GM21737 (cell line): ENCODE results near the gene RARG.

Source experiments
- ATAC-seq: cut with Tn5 transposase; IDR thresholded peaks from one replicate; pipeline ENCODE4 v1.9.1; 2021; ENCODE audit warnings: mild to moderate bottlenecking, moderate library complexity; ENCODE audit not compliant: unreplicated experiment

Gene RARG

DNA sequence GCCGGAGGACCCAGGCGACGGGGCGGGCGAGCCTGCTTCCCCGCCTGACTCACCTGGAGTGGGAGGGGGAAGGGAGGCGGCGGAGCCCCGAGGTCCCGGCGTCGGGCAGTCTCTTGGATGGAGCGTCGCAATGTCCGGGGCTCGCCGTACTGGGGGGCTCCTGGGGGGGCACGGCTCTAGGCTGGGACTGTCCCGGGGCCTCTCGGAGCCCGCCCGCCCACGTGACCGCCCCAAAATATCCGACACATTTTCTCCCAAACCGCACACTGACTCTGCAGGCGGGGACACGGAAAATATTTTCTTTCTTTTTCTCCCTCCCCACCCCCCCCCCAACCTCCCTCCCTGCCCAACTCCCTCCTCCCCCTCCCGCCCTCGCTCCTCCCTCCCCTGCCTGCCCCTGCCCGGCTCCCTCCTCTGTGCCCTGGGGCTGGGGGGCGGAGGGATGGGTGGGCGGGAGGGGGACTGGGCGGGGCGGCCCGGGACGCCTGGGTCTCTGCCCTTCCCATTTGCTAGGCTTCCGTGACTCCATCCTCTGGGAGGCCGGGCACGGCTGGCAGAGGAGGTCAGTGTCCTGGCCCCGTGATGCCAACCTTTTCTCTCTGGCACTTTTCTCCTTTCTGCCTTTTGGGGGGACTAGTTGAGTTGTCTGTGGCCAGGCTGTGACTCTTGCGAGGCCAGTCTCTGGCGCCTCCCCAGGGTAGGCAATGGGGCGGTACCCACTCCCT, at the start of gene RARG:
RARG (minus strand) TSS at position 289 of the 725 bp plus-strand sequence. CDS start 4,664 bp downstream, outside the sequence.
- no peak for ATAC-seq

GRCh38 chr12:53279888-53280498, 48.0 kb upstream of the RARG start:
- ATAC-seq = no peak

- ATAC-seq = no peak
Measured at GRCh38 chr12:53279283-53279869, 47.4 kb upstream of the RARG start.

GRCh38 chr12:53277981-53278380, 46.0 kb upstream of the RARG start:
- no peak for ATAC-seq

DNA sequence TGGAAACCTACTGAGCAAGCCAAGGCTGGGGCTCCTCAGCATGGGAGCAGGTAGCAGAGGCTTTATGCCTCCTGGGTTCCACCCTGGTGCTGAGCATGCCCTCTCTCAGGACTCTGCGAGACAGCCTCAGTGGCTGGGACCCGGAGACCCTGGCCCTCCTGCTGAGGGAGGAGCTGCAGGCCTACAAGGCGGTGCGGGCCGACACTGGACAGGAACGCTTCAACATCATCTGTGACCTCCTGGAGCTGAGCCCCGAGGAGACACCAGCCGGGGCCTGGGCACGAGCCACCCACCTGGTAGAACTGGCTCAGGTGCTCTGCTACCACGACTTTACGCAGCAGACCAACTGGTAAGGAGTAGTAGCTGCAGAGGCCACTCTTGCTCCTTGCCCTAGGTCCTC, 44.5 kb upstream of the RARG start:
- ATAC-seq = no peak

GRCh38 chr12:53274445-53274844, 42.4 kb upstream of the RARG start:
- no peak for ATAC-seq

- ATAC-seq = no peak
Measured at GRCh38 chr12:53268630-53269562, 36.9 kb upstream of the RARG start.

DNA sequence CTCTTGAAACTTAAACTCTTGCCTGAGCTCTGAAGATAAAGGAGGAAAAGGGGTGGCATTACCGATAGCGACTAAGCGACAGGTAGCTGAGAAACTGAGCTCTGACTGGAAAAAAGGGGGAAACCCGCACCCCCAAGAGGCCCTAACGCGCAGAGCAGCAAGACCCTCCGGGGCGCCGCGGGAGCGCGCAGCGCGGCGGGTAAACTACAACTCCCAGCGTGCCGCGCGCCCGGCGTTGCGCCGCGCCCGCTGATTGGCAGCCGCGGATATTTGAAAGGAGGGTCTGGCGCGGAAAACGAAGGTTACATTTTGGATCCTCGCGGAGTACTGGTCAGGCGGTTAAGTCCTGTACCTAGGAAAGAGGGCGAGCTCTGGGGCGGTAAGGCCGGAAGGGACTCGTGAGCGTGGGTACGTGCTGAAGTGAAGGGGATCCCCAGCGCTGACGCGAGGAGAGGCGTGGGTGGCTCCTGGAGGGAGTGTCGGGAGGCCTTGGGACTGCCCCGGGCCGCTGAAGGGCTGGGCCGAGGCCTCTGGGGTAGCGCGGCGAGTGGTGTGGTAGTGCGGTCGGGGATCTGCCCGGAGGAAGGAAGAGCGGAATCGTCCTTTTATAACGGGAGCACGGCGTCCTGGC, 36.1 kb upstream of the RARG start, which contains the start of gene ESPL1:
ESPL1 (plus strand) TSS at position 301 of the 631 bp plus-strand sequence. CDS start 468 bp downstream, outside the sequence.
- peak; percentile 76 for ATAC-seq

DNA sequence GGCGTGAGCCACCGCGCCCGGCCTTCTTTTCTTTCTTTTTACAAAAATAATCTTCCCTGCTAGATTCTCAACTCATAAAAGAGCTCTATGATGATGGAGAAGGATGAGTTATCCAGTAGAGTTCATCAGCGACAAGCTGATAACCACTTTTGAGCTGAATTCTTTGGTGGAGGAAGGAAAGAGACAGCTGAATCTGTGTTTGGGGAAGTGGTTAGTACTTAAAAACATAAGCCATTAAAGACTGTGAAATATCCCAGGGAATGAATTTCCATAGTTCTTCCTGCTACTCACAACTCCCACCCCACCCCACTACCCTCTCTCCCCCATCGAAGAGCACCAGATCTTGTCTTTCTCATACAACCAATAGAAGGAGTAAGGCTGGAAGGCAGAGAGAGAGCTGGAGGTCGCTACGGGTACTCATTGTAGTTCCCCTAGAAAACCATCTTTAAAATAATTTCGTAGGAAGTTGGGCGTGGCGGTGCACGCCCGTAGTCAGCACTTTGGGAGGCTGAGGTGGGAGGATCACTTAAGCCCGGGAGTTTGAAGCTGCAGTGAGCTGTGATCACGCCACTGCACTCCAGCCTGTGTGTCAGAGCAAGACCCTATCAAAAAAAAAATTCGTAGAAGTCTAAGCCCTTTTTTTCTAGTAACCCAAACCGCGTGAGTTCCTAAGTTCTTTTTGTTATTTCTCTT, 35.4 kb upstream of the RARG start:
- ATAC-seq = peak; percentile 3

DNA sequence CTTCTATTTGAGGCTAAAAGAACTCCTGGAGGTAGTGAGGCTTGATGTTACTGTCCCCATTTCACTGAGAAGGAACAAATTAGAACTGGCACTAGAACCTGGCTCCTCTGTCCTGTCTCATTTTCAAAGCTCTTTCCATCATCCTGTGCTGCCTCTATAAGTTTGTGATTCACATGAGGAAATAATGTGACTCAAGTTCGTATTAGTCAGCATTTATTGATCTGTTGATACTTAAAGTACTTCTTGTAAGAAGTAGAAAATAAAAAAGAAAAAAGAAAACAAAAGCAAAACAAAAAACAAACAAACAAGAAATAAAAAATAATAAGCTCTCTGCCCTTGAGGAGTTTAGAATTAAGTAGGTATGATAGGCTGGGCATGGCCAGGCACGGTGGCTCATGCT, 33.8 kb upstream of the RARG start:
- no peak for ATAC-seq

DNA sequence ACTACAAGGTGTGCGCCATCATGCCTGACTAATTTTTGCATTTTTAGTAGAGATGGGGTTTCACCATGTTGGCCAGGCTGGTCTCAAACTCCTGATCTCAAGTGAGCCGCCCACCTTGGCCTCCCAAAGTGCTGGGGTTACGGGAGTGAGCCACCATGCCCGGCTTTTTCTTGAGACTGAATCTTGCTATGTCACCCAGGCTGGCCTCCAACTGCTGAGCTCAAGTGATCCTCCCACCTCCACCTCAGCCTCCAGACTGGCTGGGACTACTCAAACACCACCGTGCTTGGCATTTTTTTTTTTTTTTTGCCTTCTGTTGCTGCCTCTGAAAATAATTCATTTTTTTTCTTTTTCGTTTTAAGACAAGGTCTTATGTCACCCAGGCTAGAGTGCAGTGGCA, 27.9 kb upstream of the RARG start:
- no peak for ATAC-seq

DNA sequence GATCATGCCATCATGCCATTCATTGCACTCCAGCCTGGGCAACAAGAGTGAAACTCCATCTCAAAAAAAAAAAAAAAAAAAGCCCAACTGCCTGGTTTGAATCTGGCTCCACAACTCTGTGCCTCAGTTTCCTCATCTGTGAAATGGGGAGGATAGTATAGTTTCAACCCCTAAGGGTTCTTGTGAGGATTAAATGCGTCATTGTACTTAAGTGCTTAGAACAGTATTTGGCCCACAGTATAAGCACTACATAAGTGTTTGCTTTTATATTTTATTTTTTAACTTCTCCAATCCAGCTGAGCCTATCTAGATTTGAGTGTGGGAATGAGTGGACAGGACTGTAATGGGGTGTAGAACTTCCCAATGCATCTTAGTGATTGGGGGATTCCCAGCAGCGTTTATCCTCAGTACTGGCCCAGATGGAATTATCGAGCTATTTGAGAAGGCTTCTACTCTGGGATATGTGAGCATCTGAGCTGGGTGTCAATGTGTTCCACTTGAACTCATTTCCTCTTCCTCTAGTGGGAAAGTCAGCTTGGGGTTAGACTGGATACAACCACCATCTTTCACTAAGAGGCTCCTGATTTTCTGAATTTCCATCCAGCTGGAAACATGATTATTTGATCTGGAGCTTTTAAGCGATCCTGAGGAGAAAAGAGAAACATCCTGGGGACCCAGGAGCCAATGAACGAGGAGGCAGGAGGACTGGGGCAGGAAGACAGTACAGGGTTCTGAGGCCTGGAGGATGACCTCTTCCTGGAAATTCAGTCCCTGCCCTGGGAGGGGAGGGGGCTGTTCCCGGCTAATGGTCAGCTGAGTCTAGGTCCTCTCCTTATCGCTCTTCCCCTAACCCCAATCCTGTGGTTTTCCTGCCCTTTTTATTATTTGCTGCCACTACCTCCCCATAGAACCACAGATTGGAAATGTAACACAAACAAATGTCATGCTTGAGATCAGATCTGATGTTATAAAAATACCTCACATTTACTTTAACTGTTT, 26.8 kb upstream of the RARG start:
- no peak for ATAC-seq

DNA sequence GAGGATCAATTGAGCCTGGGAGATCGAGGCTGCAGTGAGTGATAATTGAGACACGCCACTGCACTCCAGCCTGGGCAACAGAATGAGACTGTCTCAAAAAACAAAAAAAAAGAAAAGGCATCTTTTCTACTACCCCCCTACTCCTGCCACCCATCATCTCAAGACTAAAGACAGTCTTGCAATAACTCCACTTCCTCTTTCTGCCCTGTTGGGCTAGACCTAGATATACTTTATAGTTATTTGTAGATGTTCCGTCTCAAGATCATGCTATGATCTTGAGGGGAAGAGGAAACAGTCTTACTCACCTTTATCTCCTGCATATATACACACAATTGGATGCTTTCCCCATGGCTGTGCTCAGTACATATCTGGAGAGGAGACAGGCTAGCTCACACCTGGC, 24.0 kb upstream of the RARG start:
- ATAC-seq = no peak

DNA sequence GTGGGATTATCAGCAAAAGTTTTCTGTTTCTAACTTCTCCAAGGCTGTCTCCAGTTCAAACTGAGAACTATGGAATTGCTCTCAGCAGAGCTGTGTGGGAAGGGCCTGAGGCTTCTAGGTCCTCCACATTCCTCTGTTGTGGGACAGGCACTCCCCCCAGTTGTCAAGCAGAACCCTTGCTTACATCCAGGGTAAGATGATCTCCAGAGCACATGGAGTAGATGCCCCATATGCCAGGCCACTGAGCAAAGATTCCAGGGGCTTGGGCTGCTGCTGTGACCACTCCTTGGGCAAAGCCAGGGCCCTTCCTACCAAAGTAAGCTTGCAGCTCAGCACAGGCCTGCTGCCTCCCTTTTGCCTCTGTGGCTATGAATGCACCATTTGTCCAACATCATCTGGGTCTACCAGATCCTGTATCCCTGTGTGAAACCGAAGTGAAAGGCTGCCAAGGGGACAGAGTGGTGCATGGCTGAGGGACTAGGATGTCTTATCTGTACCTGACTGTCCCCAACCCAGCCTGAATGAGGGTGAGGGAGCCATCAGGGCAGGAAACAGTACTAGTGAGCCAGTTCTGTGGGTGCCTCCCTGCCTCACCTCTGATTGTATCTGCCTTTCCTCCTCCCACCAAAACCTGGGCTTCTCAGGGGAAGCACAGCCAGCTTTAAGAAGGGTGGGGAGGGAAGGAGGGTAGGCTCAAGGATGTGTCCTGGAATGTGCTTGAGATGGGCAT, 23.0 kb upstream of the RARG start:
- ATAC-seq = no peak

- ATAC-seq = no peak
Measured at GRCh38 chr12:53253298-53253697, 21.3 kb upstream of the RARG start.

- no peak for ATAC-seq
Measured at GRCh38 chr12:53252349-53252916, 20.4 kb upstream of the RARG start.

DNA sequence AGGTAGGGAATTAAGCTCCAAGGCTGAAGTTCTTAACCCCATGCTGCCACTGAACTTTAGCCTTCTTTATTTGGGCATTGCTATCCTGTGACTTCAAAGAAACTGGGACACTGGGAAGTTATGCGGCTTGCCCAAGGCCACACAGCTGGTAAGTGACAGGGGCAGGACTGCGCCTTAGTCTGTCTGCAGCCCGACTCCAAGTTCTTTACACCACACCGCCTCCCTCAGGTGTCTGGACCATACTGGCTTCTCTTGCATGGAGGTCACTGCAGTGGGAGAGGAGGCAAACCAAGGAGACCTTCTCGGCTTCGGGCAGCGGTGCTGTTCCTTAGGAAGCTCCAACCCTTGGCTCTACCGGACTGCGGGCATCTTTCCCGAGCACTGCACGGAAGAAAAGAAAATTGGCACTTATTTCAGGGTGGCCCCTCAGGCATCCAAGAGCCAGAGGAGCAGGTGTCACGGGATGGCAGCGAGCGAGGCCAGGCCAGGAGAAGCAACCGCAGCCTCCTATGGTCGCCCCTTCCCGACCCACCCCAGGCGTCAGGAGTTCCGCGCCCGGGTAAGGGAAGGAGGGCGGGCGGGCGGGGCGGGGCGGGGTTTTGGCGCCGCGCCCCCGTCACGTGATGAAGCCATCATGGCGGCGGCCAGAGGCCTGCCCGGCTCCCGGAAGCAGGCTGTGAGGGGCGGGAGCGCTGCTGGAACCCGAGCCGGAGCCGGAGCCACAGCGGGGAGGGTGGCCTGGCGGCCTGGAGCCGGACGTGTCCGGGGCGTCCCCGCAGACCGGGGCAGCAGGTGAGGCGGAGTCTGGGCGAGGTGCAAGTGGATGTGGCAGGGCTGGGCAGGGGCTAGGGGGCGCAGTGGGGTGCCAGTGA, 19.7 kb upstream of the RARG start:
- ATAC-seq = peak; percentile 68
